ENCODE data around the gene TRMT61B.

DNA sequence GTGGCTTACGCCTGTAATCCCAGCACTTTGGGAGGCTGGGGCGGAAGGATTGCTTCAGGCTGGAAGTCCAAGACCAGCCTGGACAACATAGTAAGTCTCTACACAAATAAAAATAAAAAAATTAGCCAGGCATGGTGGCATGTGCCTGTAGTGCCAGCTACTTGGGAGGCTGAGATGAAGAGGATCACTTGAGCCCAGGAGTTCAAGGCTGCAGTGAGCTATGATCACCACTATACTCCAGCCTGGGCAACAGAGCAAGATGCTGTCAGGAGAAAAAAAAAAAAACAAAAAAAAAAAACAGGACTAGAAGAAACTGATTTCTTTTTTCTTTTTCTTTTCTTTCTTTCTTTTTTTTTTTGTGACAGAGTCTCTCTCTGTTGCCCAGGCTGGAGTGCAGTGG lies 45.9 kb downstream of the TRMT61B start:
- TF ChIP-seq, protein P1, sequence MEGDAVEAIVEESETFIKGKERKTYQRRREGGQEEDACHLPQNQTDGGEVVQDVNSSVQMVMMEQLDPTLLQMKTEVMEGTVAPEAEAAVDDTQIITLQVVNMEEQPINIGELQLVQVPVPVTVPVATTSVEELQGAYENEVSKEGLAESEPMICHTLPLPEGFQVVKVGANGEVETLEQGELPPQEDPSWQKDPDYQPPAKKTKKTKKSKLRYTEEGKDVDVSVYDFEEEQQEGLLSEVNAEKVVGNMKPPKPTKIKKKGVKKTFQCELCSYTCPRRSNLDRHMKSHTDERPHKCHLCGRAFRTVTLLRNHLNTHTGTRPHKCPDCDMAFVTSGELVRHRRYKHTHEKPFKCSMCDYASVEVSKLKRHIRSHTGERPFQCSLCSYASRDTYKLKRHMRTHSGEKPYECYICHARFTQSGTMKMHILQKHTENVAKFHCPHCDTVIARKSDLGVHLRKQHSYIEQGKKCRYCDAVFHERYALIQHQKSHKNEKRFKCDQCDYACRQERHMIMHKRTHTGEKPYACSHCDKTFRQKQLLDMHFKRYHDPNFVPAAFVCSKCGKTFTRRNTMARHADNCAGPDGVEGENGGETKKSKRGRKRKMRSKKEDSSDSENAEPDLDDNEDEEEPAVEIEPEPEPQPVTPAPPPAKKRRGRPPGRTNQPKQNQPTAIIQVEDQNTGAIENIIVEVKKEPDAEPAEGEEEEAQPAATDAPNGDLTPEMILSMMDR (conservative IDR thresholded peaks at IDR 0.05; ENCODE audit: low read depth, low read length), result no peak
- TF ChIP-seq EZH2 (IDR thresholded peaks at IDR 0.05; ENCODE audit: low read length, unreplicated experiment), result no peak
